ENCODE measurements around the gene MTUS2.

The MTUS2 gene

GRCh38 chr13:29160862-29161261, 340.7 kb downstream of the MTUS2 start:
- H3K4me3 ChIP-seq (replicated peaks; ENCODE audit: insufficient read depth, low read length): no peak overlapping the region
- no peak overlapping the region for H3K27ac ChIP-seq (replicated peaks)
- no peaks in the 10 kb centered on the region for H3K27me3 ChIP-seq (ENCODE audit: insufficient read depth, poor library complexity, severe bottlenecking)
- peak; percentile 21 to 51 for DNase-seq (ENCODE audit: low read depth in 1 of 2, low spot score in 1 of 2)
- TF ChIP-seq POLR2AphosphoS5 (IDR thresholded peaks at IDR 0.05; ENCODE audit: low read depth) (peak; percentile 44; the same call in 1 of the 2 replicates), SPI1 (IDR thresholded peaks at IDR 0.05; ENCODE audit: borderline replicate concordance, low read depth) (peak; percentile 67; the same call in 1 of the 2 replicates), GABPA (IDR thresholded peaks at IDR 0.05; ENCODE audit: low read depth) (no peak)

- Histone ChIP-seq H3K27me3 (ENCODE audit: insufficient read depth, poor library complexity, severe bottlenecking) (no peaks in the 10 kb centered on the region), H3K27ac (replicated peaks) (no peak overlapping the region), H3K4me3 (replicated peaks; ENCODE audit: insufficient read depth, low read length) (no peak overlapping the region)
- no peak for TF ChIP-seq SPI1 (IDR thresholded peaks at IDR 0.05; ENCODE audit: borderline replicate concordance, low read depth)
- TF ChIP-seq REST (IDR thresholded peaks at IDR 0.05; ENCODE audit: insufficient replicate concordance, low read depth): no peak
- no peak for TF ChIP-seq GABPA (IDR thresholded peaks at IDR 0.05; ENCODE audit: low read depth)
- no peak for TF ChIP-seq CTCF (IDR thresholded peaks at IDR 0.05; ENCODE audit: insufficient read depth, low read length)
- TF ChIP-seq POLR2AphosphoS5 (IDR thresholded peaks at IDR 0.05; ENCODE audit: low read depth): no peak
- no peak for DNase-seq (ENCODE audit: low read depth in 1 of 2, low spot score in 1 of 2)
Measured at GRCh38 chr13:29161676-29162075, 341.5 kb downstream of the MTUS2 start.

- no peak overlapping the region for H3K4me3 ChIP-seq (replicated peaks; ENCODE audit: insufficient read depth, low read length)
- no peak overlapping the region for H3K27ac ChIP-seq (replicated peaks)
- TF ChIP-seq GABPA (IDR thresholded peaks at IDR 0.05; ENCODE audit: low read depth) (no peak), CTCF (IDR thresholded peaks at IDR 0.05; ENCODE audit: insufficient read depth, low read length) (no peak), POLR2AphosphoS5 (IDR thresholded peaks at IDR 0.05; ENCODE audit: low read depth) (no peak)
- H3K27me3 ChIP-seq (ENCODE audit: insufficient read depth, poor library complexity, severe bottlenecking): no peaks in the 10 kb centered on the region
- DNase-seq (ENCODE audit: low read depth in 1 of 2, low spot score in 1 of 2): no peak
Measured at GRCh38 chr13:29162638-29163235, 342.6 kb downstream of the MTUS2 start.

- Histone ChIP-seq H3K27ac (replicated peaks) (no peak overlapping the region), H3K27me3 (ENCODE audit: insufficient read depth, poor library complexity, severe bottlenecking) (no peaks in the 10 kb centered on the region), H3K4me3 (replicated peaks; ENCODE audit: insufficient read depth, low read length) (no peak overlapping the region)
- DNase-seq (ENCODE audit: low read depth in 1 of 2, low spot score in 1 of 2): no peak
- TF ChIP-seq REST (IDR thresholded peaks at IDR 0.05; ENCODE audit: insufficient replicate concordance, low read depth) (no peak), SPI1 (IDR thresholded peaks at IDR 0.05; ENCODE audit: borderline replicate concordance, low read depth) (no peak), POLR2AphosphoS5 (IDR thresholded peaks at IDR 0.05; ENCODE audit: low read depth) (no peak), CTCF (IDR thresholded peaks at IDR 0.05; ENCODE audit: insufficient read depth, low read length) (no peak), GABPA (IDR thresholded peaks at IDR 0.05; ENCODE audit: low read depth) (no peak)
Measured at GRCh38 chr13:29164116-29164515, 344.0 kb downstream of the MTUS2 start.

Measured in HL-60 (cell line).